Measurements from ENCODE around the gene LMO4. TPM values are rescaled to one million over a fixed set of nuclear protein-coding genes. Genes with fewer than 3 reads are reported as not detected.

The LMO4 gene
- total and polyA plus RNA-seq, 4 donors: 16.8 to 23.2 (median 17.8) TPM

DNA sequence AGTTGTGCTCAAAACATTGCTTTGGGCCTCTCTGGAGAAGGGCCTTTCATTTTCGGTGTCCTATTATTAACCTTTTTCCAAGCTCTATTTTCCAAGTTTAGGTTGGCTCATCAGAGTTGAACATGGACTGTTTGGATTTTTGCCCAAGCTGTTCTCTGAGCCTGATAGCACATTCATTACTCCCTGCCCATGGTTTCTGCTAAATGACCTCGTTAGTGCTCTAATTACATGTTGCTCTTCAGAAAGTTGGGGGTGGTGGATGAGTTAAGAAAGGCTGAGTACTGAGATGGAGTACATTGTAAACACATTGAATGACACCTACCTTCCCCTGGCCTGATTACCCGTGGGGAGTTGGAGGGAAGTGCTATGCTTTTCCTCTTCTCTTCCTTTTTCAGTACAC, 38.9 kb downstream of the LMO4 start:
- DNase-seq (ENCODE audit: low spot score): no peak
- H3K27ac ChIP-seq (ENCODE audit: low read depth in 1 of 2, low read length in 2 of 2): no peak overlapping the region
- H3K27me3 ChIP-seq (ENCODE audit: control insufficient read depth in 4 of 4, insufficient read depth in 4 of 4, low read length in 3 of 4): no peaks in the 10 kb centered on the region
- peaks cover 0 to 11% (median 7%) of the 10 kb centered on the region in 4 donors for H3K4me1 ChIP-seq (ENCODE audit: control insufficient read depth in 4 of 4, insufficient read depth in 4 of 4, low read length in 3 of 4)
- 78% methylated on average over 3 of the region's 3 CpGs for WGBS
- no peaks in the 10 kb centered on the region for H3K9me3 ChIP-seq (ENCODE audit: control insufficient read depth in 4 of 4, low read length in 3 of 4)
- H3K9ac ChIP-seq (ENCODE audit: low read depth in 1 of 2, low read length in 2 of 2): no peak overlapping the region
- H3K36me3 ChIP-seq (ENCODE audit: control insufficient read depth in 4 of 4, insufficient read depth in 3 of 4, low read depth in 1 of 4, low read length in 3 of 4): no peaks in the 10 kb centered on the region
- H3K4me3 ChIP-seq (ENCODE audit: low read depth in 1 of 3, low read length in 3 of 3): no peak overlapping the region
- TF ChIP-seq NR2F2 (IDR thresholded peaks at IDR 0.05) (no peak), EGR1 (IDR thresholded peaks at IDR 0.05; ENCODE audit: low read depth in 2 of 2) (no peak), REST (IDR thresholded peaks at IDR 0.05) (no peak), RAD21 (IDR thresholded peaks at IDR 0.05) (no peak)
- TF ChIP-seq, protein P1, sequence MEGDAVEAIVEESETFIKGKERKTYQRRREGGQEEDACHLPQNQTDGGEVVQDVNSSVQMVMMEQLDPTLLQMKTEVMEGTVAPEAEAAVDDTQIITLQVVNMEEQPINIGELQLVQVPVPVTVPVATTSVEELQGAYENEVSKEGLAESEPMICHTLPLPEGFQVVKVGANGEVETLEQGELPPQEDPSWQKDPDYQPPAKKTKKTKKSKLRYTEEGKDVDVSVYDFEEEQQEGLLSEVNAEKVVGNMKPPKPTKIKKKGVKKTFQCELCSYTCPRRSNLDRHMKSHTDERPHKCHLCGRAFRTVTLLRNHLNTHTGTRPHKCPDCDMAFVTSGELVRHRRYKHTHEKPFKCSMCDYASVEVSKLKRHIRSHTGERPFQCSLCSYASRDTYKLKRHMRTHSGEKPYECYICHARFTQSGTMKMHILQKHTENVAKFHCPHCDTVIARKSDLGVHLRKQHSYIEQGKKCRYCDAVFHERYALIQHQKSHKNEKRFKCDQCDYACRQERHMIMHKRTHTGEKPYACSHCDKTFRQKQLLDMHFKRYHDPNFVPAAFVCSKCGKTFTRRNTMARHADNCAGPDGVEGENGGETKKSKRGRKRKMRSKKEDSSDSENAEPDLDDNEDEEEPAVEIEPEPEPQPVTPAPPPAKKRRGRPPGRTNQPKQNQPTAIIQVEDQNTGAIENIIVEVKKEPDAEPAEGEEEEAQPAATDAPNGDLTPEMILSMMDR (IDR thresholded peaks at IDR 0.05; ENCODE audit: low read depth, low read length, missing input control): no peak

- H3K27me3 ChIP-seq (ENCODE audit: control insufficient read depth in 4 of 4, insufficient read depth in 4 of 4, low read length in 3 of 4): no peaks in the 10 kb centered on the region
- no peaks in the 10 kb centered on the region for H3K36me3 ChIP-seq (ENCODE audit: control insufficient read depth in 4 of 4, insufficient read depth in 3 of 4, low read depth in 1 of 4, low read length in 3 of 4)
- no peak for DNase-seq (ENCODE audit: low spot score)
- 91% methylated on average over 2 of the region's 2 CpGs for WGBS
- H3K9ac ChIP-seq (ENCODE audit: low read depth in 1 of 2, low read length in 2 of 2): no peak overlapping the region
- H3K9me3 ChIP-seq (ENCODE audit: control insufficient read depth in 4 of 4, low read length in 3 of 4): no peaks in the 10 kb centered on the region
- no peaks in the 10 kb centered on the region for H3K4me1 ChIP-seq (ENCODE audit: control insufficient read depth in 4 of 4, insufficient read depth in 4 of 4, low read length in 3 of 4)
- no peak overlapping the region for H3K4me3 ChIP-seq (ENCODE audit: low read depth in 1 of 3, low read length in 3 of 3)
- TF ChIP-seq RXRA (IDR thresholded peaks at IDR 0.05): no peak
- TF ChIP-seq MAX (IDR thresholded peaks at IDR 0.05): no peak
- no peak for TF ChIP-seq SP1 (IDR thresholded peaks at IDR 0.05)
- TF ChIP-seq GABPA (IDR thresholded peaks at IDR 0.05 in 1 of 2, conservative IDR thresholded peaks at IDR 0.05 in 1 of 2): no peak
- TF ChIP-seq TAF1 (conservative IDR thresholded peaks at IDR 0.05): no peak
- TF ChIP-seq REST (IDR thresholded peaks at IDR 0.05): no peak
- TF ChIP-seq FOXA1 (IDR thresholded peaks at IDR 0.05): no peak
- TF ChIP-seq, protein P2, sequence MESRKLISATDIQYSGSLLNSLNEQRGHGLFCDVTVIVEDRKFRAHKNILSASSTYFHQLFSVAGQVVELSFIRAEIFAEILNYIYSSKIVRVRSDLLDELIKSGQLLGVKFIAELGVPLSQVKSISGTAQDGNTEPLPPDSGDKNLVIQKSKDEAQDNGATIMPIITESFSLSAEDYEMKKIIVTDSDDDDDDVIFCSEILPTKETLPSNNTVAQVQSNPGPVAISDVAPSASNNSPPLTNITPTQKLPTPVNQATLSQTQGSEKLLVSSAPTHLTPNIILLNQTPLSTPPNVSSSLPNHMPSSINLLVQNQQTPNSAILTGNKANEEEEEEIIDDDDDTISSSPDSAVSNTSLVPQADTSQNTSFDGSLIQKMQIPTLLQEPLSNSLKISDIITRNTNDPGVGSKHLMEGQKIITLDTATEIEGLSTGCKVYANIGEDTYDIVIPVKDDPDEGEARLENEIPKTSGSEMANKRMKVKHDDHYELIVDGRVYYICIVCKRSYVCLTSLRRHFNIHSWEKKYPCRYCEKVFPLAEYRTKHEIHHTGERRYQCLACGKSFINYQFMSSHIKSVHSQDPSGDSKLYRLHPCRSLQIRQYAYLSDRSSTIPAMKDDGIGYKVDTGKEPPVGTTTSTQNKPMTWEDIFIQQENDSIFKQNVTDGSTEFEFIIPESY (IDR thresholded peaks at IDR 0.05): no peak
- no peak for TF ChIP-seq YY1 (IDR thresholded peaks at IDR 0.05)
- TF ChIP-seq EGR1 (IDR thresholded peaks at IDR 0.05; ENCODE audit: low read depth in 2 of 2): no peak
- no peak overlapping the region for H3K27ac ChIP-seq (ENCODE audit: low read depth in 1 of 2, low read length in 2 of 2)
Observed at GRCh38 chr1:87368907-87369306, 40.2 kb downstream of the LMO4 start.
